Tibial artery (tissue), 4 donors: ENCODE measurements around the gene DNAJC4.

Experiments
- DNase-seq, 2 donors: peaks; one replicate each; pipeline ENCODE4 v3.0.0-alpha.2; 2019
- H3K27ac ChIP-seq, 2 donors: fragments of 200-600 bp; sonication (generic) in 1 of 2; 1 replicate in 1 of 2; 2 replicates in 1 of 2; pipeline ENCODE4 v1.5.1; 2018 to 2019; ENCODE audit warnings: mild to moderate bottlenecking in 1 of 2
- H3K27me3 ChIP-seq, 2 donors: fragments of 200-600 bp; sonication (generic) in 1 of 2; one replicate each; pipeline versions ENCODE4 v1.5.1 to v1.6.0; 2016 to 2019
- H3K36me3 ChIP-seq, 3 donors: fragments of 200-600 bp; sonication (generic) in 2 of 3; one replicate each; pipeline ENCODE4 v1.5.1; 2016 to 2019; ENCODE audit warnings: mild to moderate bottlenecking in 2 of 3
- H3K4me1 ChIP-seq, 4 donors: fragments of 200-600 bp; sonication (generic) in 2 of 4; 1 replicate in 3 of 4; 2 replicates in 1 of 4; pipeline ENCODE4 v1.5.1; 2016 to 2019
- H3K4me3 ChIP-seq, 2 donors: fragments of 200-600 bp; sonication (generic) in 1 of 2; 1 replicate in 1 of 2; 2 replicates in 1 of 2; pipeline ENCODE4 v1.5.1; 2018 to 2019; ENCODE audit warnings: mild to moderate bottlenecking in 2 of 2
- H3K9me3 ChIP-seq, 3 donors: fragments of 200-600 bp; sonication (generic) in 1 of 3; one replicate each; pipeline ENCODE4 v1.5.1; 2016 to 2019
- CTCF ChIP-seq, 2 experiments: fragments of 200-600 bp in 1 of 2; fragments of 450-650 bp in 1 of 2; IDR thresholded peaks; one replicate each; pipeline ENCODE4 v1.5.1; 2017 to 2019; ENCODE audit warnings: antibody characterized with exemption in 2 of 2, mild to moderate bottlenecking in 1 of 2, moderate library complexity in 1 of 2
- intact Hi-C: fragments of 100-400 bp; cut with DNase I; formaldehyde crosslinking; loops from one replicate; pipeline ENCODE4 v1.15.0; 2023; ENCODE audit warnings: low total_unique reads

The DNAJC4 gene

GRCh38 chr11:64251016-64251752 lies 20.8 kb downstream of the DNAJC4 start, which contains the start of gene PLCB3:
PLCB3 (plus strand) TSS chr11:64251530; CDS start chr11:64251650, 120 bp downstream.
- H3K36me3 ChIP-seq: peaks cover 3 to 21% (median 19%) of the 10 kb centered on the region in 3 donors
- intact Hi-C loops: no loop called here
- H3K27me3 ChIP-seq: no peaks in the 10 kb centered on the region
- H3K4me3 ChIP-seq: peak within 1 kb of the TSS; percentile 81 to 96
- DNase-seq: no peak
- H3K9me3 ChIP-seq: no peaks in the 10 kb centered on the region
- H3K4me1 ChIP-seq: peaks cover 0 to 43% (median 37%) of the 10 kb centered on the region in 4 donors
- peak within 1 kb of the TSS; percentile 82 for H3K27ac ChIP-seq
- TF ChIP-seq CTCF (IDR thresholded peaks at IDR 0.05): peak; percentile 75 to 90

- Histone ChIP-seq H3K4me1 (peaks cover 0 to 43% (median 37%) of the 10 kb centered on the region in 4 donors), H3K4me3 (peak overlapping the region; percentile 81 to 96), H3K27me3 (no peaks in the 10 kb centered on the region), H3K36me3 (peaks cover 8 to 26% (median 24%) of the 10 kb centered on the region in 3 donors), H3K27ac (peak overlapping the region; percentile 82), H3K9me3 (no peaks in the 10 kb centered on the region)
- intact Hi-C loops: no loop called here
- DNase-seq: no peak
- no peak for TF ChIP-seq CTCF (IDR thresholded peaks at IDR 0.05)
These were observed 21.3 kb downstream of the DNAJC4 start for GRCh38 chr11:64251753-64252002.

DNA sequence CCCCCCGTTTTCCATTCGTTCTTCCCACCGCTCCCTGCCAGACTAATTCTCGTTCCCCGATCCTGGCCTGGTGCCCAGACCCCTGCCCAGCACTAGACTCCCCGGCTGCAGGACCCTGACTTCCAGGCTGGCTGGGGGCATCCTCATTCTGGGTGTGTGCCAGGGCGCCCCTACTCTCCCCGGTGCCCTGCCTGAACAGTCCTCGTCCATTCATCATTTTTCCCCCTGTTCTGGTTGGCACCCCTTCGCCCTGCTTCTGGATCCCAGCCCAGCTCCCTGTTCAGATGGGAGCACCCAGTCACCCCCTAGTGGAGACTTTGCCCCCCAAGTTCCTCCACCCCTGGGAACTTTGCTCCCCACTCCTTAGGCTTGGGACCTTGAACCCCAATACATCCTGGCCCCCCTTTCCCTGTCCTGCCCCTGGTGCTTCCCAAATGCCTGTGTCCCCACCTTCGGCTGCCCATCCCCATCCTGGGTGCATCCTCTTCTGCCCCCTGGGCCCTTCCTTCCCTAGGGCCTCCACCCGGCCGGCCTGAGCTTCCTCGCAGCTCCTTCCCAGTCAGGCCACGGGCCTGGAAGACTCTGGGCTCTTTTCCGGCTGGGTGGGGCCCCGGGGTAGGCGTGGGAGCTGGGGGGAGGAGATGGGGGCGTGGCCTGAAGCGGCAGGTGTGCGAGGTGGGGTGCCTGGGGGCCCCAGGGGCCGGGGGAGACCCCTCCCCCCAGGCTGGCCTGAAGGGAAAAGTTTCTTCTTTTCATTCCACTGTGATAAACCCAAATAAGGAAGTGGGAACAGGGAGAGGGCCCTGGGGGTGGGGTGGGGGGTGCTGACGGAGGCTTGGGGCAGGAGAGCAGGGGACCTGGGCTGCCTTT lies 21.9 kb downstream of the DNAJC4 start:
- H3K9me3 ChIP-seq: no peaks in the 10 kb centered on the region
- peak in 1 of 2 donors; percentile 86 for DNase-seq
- intact Hi-C loops: no loop called here
- no peaks in the 10 kb centered on the region for H3K27me3 ChIP-seq
- peak overlapping the region; percentile 81 to 96 for H3K4me3 ChIP-seq
- peaks cover 8 to 32% (median 28%) of the 10 kb centered on the region in 3 donors for H3K36me3 ChIP-seq
- TF ChIP-seq CTCF (IDR thresholded peaks at IDR 0.05): peak in 1 of 2 experiments; percentile 10
- H3K4me1 ChIP-seq: peaks cover 0 to 43% (median 37%) of the 10 kb centered on the region in 4 donors
- H3K27ac ChIP-seq: peak overlapping the region; percentile 82

GRCh38 chr11:64253043-64253442 lies 22.7 kb downstream of the DNAJC4 start:
- Histone ChIP-seq H3K27me3 (no peaks in the 10 kb centered on the region), H3K36me3 (peaks cover 8 to 40% (median 33%) of the 10 kb centered on the region in 3 donors), H3K27ac (peak overlapping the region; percentile 82), H3K4me3 (peak overlapping the region; percentile 81 to 96), H3K9me3 (no peaks in the 10 kb centered on the region), H3K4me1 (peaks cover 0 to 37% (median 32%) of the 10 kb centered on the region in 4 donors)
- no peak for DNase-seq
- intact Hi-C loops: no loop called here
- no peak for TF ChIP-seq CTCF (IDR thresholded peaks at IDR 0.05)

GRCh38 chr11:64253481-64253880 lies 23.1 kb downstream of the DNAJC4 start:
- Histone ChIP-seq H3K27ac (peak overlapping the region; percentile 1 to 82), H3K27me3 (no peaks in the 10 kb centered on the region), H3K36me3 (peaks cover 8 to 44% (median 38%) of the 10 kb centered on the region in 3 donors), H3K9me3 (no peaks in the 10 kb centered on the region), H3K4me3 (no peak overlapping the region), H3K4me1 (peaks cover 0 to 37% (median 31%) of the 10 kb centered on the region in 4 donors)
- no peak for TF ChIP-seq CTCF (IDR thresholded peaks at IDR 0.05)
- peak; percentile 56 to 87 for DNase-seq
- intact Hi-C loops: no loop called here
